GM21825 (cell line): ENCODE measurements around the gene PLK5.
"Not testable (repeated sequence)": the region's sequence is repeated elsewhere in the genome, so short reads cannot be mapped to it uniquely, and the experiment has no call there.

Source experiments
- ATAC-seq: cut with Tn5 transposase; IDR thresholded peaks from one replicate; pipeline ENCODE4 v1.9.1; 2021; ENCODE audit warnings: mild to moderate bottlenecking, moderate library complexity; ENCODE audit not compliant: unreplicated experiment

Gene PLK5

DNA sequence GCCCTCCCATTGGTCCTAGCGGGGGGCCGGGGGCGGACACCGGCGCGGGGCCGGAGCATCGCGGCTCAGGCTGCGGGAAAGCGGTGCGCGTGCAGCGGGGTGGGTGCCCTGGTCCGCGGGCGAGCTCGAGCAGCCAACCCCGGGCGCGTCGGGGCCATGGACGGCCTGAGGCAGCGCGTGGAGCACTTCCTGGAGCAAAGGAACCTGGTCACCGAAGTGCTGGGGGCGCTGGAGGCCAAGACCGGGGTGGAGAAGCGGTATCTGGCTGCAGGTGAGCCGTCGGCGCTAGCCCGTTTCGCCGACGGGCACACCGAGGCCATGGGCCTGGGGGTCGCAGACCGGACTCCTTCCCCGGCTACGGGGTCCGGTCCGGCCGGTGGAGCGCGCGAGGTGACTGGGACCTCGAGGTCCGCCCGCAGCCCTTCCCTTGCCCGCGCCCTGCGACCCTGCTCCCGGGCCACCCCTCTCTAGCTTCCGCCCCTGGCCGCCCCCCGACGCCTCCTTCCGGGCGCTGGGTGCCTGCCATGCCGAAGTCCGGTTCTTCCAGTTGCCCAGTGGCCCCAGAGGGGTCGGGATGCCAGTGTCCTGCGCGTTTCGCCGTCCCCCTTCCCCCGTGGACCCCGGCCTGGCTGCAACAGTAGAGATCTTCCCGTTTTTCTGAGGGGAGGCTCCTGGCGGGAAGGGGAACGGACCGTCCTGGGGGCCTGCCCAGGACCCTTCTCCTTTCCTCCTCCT, 32.6 kb upstream of the PLK5 start, which contains the start of gene REEP6:
REEP6 (plus strand) TSS at position 68 of the 735 bp plus-strand sequence; CDS start at position 157, 89 bp downstream.
- ATAC-seq: peak; percentile 3

DNA sequence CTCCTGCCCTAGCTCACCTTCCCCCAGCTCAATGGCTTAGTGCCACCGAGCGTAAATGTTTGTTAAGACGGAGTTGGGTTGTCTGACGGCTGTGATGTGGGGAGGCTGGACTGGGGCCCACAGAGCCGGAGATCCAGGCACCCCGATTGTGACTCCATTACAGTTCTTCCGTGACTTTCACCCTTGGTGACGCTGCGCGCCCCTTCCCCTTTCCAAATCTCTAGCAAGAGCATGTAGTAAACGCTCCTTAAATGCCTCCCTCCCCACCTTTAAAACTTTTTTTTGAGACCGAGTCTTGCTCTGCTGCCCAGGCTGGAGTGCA, 32.1 kb upstream of the PLK5 start:
- no peak for ATAC-seq

DNA sequence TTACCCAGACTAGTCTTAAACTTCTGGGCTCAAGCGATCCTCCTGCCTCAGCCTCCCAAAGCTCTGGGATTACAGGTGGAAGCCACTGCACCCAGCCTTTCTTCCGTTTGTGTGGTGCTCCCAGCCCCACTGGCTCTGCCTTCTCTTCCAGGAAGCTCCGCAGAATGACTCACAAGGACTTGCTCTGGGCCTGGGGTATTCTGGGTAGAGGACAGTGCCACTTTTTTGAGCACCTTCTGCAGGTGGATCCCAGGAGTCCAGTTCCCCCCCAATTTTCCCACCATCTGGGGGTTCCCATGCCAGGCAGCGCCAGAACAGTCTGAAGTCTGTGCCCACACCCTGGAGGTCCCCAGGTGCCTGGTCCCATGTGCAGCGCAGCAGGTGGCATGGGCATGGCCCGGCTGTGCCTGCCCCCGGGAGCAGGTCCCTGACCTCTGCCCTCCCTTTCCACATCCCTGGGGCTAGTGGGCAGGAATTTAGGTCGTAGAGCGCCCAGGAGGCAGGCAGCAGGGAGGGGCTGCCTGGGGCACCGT, 31.3 kb upstream of the PLK5 start:
- no peak for ATAC-seq

DNA sequence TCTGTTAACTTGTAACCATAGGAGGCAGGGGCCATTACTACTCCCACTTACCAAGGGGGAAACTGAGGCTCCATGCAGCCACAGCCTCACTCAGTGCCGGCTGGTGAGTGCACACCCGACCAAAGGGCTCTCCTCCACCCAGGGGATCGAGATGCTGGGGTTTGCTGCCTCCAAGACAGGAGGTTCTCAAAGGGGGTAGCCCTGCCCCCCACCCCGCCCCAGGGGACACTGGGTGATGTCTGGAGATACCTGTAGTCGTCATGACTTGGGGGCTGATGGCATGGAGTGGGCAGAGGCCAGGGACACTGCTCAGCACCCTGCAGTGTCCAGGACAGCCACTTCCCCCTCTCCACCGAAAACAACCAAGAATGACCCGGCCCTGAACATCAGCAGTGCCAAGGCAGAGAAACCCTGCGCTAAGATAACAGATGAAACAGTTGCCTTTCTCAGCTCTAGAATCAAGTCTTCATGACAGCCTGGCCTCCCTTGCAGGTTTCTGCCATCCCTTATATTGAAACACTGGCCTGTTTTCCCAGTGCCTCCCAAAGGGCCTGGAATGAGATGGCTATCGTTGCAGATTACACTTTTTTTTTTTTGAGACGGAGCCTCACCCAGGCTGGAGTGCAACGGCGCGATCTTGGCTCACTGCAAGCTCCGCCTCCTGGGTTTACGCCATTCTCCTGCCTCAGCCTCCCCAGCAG, 29.6 kb upstream of the PLK5 start:
- ATAC-seq: no peak

DNA sequence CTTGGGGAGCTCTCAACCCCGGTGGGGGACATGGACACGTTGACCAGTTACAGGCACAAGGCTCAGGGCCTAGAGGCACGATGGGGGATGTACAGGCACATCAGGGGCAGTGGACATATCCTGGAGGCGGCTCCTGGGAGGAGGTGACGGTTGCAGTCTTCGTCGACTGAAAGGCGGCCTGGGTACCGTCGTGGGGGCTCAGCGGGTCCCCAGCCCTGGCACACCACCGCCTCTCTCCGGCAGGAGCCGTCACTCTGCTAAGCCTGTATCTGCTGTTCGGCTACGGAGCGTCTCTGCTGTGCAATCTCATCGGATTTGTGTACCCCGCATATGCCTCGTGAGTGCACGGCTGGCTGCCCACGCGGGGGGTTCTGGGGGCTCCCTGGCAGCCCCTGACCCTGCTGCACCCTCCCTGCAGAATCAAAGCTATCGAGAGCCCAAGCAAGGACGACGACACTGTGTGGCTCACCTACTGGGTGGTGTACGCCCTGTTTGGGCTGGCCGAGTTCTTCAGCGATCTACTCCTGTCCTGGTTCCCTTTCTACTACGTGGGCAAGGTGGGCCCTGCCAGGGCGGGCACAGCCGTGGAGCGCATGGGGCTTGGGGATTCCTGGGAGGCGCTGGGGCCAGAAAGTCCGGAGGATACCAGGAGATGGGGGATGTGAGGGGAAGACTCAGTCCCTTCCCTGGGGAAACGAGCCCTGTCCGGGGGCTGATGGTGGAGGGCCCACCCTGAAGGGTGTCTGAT, 28.7 kb upstream of the PLK5 start:
- no peak for ATAC-seq

DNA sequence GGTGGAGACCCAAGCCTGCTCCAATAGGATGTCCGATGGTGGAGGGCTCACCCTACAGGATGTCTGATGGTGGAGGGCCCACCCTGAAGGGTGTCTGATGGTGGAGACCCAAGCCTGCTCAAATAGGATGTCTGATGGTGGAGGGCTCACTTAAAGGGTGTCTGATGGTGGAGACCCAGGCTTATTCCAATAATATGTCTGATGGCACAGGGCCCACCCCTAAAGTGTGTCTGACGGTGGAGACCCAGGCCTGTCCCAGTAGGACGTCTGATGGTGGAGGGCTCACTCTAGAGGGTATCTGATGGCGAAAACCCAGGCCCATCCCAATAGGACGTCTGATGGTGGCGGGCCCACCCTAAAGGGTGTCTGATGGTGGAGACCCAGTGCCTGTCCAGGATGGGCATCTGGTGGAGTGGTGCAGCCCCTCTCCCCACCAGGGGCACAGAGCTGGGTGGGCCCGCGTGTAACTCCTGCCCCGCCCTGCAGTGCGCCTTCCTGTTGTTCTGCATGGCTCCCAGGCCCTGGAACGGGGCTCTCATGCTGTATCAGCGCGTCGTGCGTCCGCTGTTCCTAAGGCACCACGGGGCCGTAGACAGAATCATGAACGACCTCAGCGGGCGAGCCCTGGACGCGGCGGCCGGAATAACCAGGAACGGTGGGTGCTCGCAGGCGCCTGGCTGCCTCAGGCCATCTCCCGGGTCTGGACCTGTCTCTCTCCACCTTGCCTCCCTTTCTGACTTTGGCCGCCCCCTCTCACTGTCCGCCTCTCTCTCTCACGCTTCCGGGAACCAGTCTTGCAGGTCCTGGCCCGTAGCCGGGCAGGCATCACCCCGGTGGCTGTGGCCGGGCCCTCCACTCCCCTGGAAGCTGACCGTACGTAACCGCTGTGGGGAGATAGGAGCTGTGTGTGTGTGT, 27.8 kb upstream of the PLK5 start:
- no peak for ATAC-seq

DNA sequence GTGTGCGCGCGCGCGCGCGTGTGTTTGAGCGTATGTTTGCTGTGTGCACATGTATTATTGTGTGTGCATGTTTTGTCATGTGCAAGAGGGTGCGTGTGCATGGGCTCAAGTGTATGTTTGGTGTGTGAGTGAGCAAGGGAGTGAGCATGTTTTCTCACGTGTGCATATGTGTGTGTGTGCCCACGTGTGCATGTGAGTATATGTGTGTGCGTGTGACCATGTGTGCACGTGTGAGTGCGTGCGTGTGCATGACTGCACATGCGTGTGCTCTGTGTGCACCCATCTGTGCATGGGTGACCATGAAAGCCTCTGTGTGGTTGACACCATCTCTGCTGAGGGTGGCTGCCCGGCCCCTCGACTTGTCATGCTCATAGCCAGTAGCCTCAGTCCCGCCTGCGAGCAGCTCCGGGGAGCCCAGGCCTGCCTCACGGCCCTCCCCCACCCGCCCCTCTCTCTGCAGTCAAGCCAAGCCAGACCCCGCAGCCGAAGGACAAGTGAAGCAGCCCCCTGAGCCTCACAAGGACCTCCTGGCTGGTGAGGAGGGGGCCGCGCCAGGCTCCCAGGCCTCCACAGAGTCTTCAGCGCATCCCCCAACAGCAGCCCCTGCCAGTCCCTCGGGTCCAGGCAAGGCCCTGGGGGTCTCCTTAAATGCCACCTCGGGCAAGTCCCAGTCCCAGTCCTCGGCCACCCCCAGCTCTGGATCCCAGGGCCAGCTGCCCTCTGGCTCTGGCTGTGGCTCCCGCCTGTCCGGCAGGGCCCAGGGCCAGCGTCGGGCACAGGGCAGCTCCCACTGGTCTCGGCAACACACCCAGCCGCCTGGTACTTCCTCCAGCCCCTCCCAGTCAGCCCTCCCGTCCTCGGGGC, 26.9 kb upstream of the PLK5 start:
- ATAC-seq: no peak

DNA sequence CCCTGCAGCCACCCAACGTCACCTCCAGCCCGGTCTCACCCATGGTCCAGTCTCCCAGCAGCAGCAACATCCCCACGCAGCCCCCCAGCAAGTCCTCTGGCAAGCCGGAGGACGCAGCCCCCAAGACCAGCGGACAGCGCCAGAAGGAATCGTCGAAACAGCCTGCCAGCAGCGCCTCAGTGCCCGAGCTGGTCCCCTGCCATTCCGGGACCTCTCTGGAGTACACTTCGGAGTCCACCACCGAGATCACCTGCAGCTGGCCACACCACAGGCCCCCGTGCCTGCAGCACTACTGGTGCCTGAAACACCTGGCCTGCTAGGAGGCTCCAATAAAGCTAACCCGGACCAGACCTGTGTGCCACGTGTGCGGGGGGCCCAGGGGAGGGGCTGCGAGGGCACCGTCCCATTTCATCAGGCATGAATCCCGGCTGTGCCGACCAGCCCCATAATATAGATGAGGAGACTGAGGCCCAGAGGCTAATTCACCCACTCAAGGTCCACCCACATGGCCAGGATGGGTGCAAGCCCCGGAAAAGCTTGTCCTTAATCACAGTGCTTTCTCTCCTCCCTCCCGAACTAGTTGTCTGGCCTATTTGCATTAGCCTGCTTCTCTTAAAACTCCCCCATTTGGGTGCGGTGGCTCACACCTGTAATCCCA, 26.2 kb upstream of the PLK5 start:
- no peak for ATAC-seq

DNA sequence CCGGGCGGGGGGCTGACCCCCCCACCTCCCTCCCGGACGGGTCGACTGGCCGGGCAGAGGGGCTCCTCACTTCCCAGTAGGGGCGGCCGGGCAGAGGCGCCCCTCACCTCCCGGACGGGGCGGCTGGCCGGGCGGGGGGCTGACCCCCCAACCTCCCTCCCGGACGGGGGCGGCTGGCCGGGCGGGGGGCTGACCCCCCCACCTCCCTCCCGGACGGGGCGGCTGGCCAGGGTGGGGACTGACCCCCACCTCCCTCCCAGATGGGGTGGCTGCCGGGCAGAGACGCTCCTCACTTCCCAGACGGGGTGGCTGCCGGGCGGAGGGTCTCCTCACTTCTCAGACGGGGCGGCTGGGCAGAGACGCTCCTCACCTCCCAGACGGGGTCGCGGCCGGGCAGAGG, 24.6 kb upstream of the PLK5 start:
- ATAC-seq: not testable (repeated sequence)

DNA sequence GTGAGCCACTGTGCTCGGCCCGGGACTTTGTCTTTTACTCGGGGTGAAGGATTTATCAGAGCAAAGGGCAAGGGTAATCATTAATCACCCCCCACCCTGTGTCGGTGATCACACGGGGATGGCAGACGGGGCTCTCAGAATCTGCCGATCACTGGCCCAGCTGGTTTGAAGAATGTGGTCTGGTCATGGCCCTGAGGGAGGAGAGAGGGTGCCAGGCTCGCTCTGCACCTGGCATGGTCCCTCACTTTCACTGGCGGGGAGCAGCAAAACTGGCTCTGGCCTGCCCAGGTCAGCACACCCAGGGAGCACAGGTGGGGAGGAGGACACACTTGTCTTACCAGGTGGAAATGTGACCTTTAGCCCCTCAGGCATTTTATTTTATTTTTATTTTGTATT, 22.7 kb upstream of the PLK5 start:
- ATAC-seq: no peak

DNA sequence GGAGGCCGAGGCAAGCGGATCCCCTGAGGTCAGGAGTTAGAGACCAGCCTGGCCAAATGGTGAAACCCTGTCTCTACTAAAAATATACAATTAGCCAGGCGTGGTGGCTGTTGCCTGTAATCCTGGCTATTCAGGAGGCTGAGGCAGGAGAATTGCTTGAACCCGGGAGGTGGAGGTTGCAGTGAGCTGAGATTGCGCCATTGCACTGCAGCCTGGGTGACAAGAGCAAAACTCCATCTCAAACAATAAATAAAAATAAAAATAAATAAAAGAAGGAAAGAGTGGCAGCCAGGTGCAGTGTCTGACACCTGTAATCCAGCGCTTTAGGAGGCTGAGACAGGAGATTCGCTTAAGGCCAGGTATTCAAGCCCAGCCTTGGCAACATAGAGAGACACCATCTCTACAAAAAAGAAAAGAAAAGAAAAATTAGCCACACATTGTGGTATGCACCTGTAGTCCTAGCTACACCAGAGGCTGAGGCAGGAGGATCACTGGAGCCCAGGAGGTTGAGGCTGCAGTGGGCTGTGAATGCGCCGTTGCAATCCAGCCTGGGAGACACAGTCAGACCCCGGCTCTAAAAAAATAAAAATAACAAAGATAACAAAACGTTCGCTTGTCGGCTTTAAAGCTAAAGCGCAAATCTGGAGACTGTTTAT, 21.3 kb upstream of the PLK5 start:
- ATAC-seq: no peak

DNA sequence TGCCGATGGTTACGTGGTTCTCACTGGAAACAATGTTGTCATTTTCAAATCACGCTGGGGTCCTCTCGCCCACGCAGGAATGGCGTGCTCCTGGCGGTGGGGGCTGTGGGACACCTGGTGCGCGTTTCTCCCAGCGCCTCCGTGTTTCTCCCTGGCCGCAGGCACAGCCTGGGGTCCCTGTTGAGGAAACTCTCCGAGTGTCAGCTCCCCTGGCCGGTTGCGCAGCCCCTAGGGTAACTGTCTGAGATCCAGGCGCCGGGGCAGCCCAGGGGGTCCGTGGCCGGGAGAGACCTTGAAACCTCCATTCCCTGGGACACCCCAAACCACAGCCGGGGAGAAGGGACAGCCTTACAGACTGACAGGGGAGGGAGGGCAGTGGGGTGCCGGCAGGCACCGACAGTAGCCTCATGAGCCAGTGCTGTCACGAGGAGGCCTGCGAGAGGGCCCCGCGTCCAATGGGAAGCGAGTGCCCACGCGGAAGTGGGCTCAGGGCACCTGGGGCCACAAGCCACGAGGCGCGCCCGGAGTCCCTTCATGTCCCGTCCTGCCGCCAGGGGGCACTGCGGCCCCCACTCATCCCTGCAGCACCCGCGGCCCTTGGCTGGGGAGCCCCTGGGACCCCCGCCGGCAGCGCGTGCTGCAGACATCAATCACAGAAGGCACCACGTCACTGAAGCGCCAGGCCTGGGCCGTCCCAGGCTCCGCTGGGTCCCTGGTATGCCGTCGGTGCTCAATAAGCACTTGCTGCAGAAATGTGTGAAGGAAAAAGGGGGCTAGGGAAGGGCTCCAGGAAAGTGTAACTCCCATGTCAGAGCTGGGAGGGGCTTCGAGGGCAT, 20.6 kb upstream of the PLK5 start:
- no peak for ATAC-seq

DNA sequence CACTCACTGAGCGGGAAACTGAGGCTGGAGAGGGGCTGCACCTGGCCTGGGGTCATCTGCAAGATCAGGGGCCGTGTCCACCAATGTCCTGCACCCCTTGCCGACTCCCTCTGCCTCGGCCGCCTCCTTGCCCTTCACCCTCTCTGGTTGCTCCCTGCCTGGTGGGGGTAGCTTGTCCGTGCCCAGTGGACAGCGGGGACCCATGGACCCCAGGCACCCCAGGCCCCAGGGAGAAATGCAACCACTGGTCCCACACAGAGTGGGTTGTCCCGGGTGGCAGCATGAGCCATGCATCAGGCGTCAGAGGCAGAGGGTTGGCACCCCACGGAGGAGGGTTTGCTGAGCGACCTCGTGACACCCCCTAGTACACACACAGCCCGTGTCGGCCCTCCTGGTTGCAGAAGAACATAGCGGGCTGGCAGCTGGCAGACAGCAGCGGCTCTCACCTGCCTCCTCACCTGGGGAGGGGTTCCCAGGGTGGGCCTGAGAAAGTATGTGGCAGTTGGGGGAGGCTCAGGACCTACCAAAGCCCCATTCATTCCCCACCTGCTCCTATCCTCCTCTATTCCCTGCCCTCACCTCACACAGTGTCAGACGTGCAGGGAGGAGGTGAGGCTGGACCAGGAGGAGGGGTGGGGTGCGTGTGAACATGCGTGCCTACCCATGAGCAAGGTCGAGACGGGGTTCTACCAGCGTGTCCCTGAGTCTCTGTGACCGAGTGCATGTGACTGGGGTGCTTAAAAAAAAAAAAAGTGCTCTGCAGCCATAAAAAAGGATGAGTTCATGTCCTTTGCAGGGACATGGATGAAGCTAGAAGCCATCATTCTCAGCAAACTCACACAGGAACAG, 19.7 kb upstream of the PLK5 start:
- ATAC-seq: no peak

DNA sequence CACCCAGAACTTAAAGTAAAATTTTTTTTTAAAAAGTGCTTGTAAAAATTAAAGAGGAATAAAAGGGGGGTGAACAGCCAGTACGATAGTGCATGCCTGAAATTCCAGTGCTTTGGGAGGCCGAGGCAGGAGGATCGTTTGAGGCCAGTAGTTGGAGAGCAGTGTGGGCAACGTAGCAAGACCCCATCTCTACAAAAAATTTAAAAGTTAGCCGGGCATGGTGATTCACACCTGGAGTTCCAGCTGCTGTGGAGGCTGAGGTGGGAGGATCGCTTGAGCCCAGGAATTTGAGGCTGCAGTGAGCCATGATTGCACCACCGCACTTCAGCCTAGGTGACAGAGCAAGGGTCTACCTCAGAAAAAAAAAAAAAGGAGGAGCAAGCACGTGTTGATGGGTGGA, 18.9 kb upstream of the PLK5 start:
- ATAC-seq: no peak

DNA sequence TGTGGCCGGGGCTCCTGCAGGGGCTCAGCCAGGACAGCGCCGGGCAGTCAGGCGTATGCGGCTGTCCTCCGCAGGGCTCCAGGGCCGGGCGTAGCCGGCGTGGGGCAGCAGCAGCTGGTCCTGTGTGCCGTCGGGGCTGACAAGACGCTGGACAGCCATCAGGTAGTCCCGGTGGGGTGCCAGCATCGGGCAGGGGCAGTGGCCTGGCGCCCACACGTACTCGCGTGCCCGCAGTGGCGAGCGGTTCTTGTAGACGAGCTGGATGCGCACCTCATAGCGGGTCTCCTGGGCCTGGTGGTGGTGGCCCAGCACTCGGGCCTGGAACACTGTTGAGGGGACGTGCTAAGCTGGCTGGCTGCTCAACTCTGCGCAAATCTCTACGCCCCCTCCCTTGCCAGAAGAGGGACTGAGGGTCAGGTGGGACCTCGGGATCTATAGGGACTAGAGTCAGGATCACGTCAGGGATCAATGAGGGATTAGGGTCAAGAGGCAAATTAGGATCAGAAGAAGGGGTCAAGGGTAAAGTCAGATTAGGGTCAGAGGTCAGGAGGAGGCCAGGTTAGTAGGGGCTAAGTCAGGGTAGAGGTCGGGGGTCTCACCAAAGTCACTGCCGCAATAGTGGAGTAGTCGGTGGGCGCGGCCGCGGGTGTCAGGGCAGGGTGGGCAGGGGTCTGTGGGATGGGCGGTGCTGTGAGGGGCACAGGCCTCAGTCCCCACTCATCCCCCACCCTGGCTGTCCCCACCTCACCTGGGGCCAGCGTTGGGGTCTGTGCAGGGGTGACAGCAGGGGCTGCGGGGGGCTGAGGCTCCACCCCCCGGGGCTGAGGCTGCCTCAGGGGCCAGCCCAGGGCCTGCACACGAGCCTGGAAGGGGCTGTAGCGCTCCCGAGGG, 17.6 kb upstream of the PLK5 start:
- ATAC-seq: no peak

DNA sequence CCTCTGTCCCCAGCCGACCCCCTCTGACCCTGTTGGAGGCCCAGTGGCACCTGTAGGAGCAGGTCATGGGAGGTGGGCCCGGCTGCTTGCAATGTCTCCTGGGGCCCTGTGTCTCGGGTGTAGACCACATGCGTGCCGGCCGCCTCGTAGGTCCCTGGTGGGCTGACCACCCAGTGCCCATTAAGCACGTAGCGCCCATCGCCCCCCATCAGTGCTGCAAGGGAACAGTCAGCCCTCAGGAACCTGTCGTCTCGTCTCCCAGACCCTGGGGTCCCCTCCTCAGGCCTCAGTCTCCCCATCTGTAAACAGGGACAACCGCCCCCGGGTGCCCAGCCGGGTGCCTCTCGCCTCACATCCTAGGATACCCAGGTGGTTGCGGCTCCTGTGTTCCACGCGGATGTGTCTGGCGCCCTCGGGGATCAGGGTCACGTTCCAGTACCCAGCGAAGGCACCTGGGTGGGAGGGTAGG, 16.7 kb upstream of the PLK5 start:
- ATAC-seq: no peak
